Keratinocyte (primary cell): ENCODE results near the gene GET3. TPM values are rescaled to one million over a fixed set of nuclear protein-coding genes. Genes with fewer than 3 reads are reported as not detected.
A peak's percentile ranks its signal among the peaks of the same experiment; 100 is the strongest.

ENCODE experiments used
- DNase-seq: peaks from one replicate; pipeline ENCODE4 v3.0.0-alpha.2; 2011; ENCODE audit warnings: low read depth, missing footprints, low spot score
- FAIRE-seq: peaks from 2 replicates; lab custom pipeline; 2011; peaks lifted over from hg19 to GRCh38; lab: Jason Lieb, UNC
- H2AFZ ChIP-seq: 2 replicates; pipeline ENCODE4 v1.6.0; 2012; ENCODE audit warnings: low read length, control low read depth, inconsistent platforms; ENCODE audit not compliant: control insufficient read depth
- H3K27ac ChIP-seq: 2 replicates; pipeline ENCODE4 v1.5.1; 2011; ENCODE audit warnings: low read length; ENCODE audit not compliant: control insufficient read depth, insufficient read depth
- H3K27me3 ChIP-seq: 3 replicates; pipeline ENCODE4 v1.6.0; 2011; ENCODE audit warnings: low read length; ENCODE audit not compliant: control insufficient read depth, insufficient read depth; ENCODE audit errors: extremely low read depth
- H3K36me3 ChIP-seq, 2 experiments: 2 replicates in 1 of 2; 3 replicates in 1 of 2; pipeline ENCODE4 v1.5.1; 2011; ENCODE audit warnings: low read length in 2 of 2, mild to moderate bottlenecking in 1 of 2; ENCODE audit not compliant: control insufficient read depth in 2 of 2, insufficient read depth in 2 of 2; ENCODE audit errors: extremely low read depth in 1 of 2
- H3K4me1 ChIP-seq: 3 replicates; pipeline ENCODE4 v1.5.1; 2011; ENCODE audit warnings: low read length; ENCODE audit not compliant: control insufficient read depth, insufficient read depth; ENCODE audit errors: extremely low read depth
- H3K4me2 ChIP-seq: 3 replicates; pipeline ENCODE4 v1.6.0; 2011; ENCODE audit warnings: low read depth, low read length; ENCODE audit not compliant: control insufficient read depth, insufficient read depth; ENCODE audit errors: extremely low read depth
- H3K4me3 ChIP-seq, 3 experiments: fragments of 200-600 bp in 1 of 3; sonication (generic) in 1 of 3; 2 replicates in 2 of 3; 3 replicates in 1 of 3; pipeline ENCODE4 v1.5.1; 2011 to 2016; ENCODE audit warnings: low read length in 3 of 3, mild to moderate bottlenecking in 3 of 3, control low read depth in 2 of 3, inconsistent platforms in 1 of 3, low read depth in 1 of 3, mixed read lengths in 1 of 3, mixed run types in 1 of 3, moderate library complexity in 1 of 3; ENCODE audit not compliant: control insufficient read depth in 2 of 3, insufficient read depth in 2 of 3; ENCODE audit errors: extremely low read depth in 1 of 3
- H3K79me2 ChIP-seq: 2 replicates; pipeline ENCODE4 v1.6.0; 2012; ENCODE audit warnings: low read length; ENCODE audit not compliant: control insufficient read depth, insufficient read depth
- H3K9ac ChIP-seq: 3 replicates; pipeline ENCODE4 v1.6.0; 2011; ENCODE audit warnings: low read length; ENCODE audit not compliant: control insufficient read depth, insufficient read depth; ENCODE audit errors: extremely low read depth
- H3K9me1 ChIP-seq: 3 replicates; pipeline ENCODE4 v1.6.0; 2011; ENCODE audit warnings: low read length; ENCODE audit not compliant: control insufficient read depth, insufficient read depth; ENCODE audit errors: extremely low read depth
- H3K9me3 ChIP-seq: 2 replicates; pipeline ENCODE4 v1.5.1; 2012; ENCODE audit warnings: low read depth, low read length; ENCODE audit not compliant: control insufficient read depth
- H4K20me1 ChIP-seq: 3 replicates; pipeline ENCODE4 v1.6.0; 2011; ENCODE audit warnings: low read length; ENCODE audit not compliant: control insufficient read depth, insufficient read depth; ENCODE audit errors: extremely low read depth
- EZH2 ChIP-seq: IDR thresholded peaks from one replicate; pipeline ENCODE4 v1.6.1; 2012; ENCODE audit warnings: inconsistent platforms, mild to moderate bottlenecking, low read length, moderate library complexity
- dilution Hi-C: fragments of 300-500 bp; cut with MboI; formaldehyde crosslinking; loops from one replicate; pipeline ENCODE4 v1.7.0; 2020; ENCODE audit warnings: low sequenced_read_pairs; ENCODE audit not compliant: extremely low pct_ligation_motif_present
- polyA plus RNA-seq, 5 experiments: library from polyadenylated mRNA; depleted of rRNA in 3 of 5; stranded (reverse) in 3 of 5; stranded (forward) in 1 of 5; unstranded in 1 of 5; fragments of >200 nt; gene quantifications; 1 replicate in 1 of 5; 2 replicates in 3 of 5; 3 replicates in 1 of 5; pipeline versions ENCODE4 v1.2.1 to v1.2.3, GENCODE V29; 2011 to 2012; ENCODE audit warnings: missing spikeins in 2 of 5, low read depth in 1 of 5, low replicate concordance in 1 of 5
- TF ChIP-seq, protein P1 (sequence below), 3 experiments: IDR thresholded peaks in 1 of 3; conservative IDR thresholded peaks in 1 of 3; optimal IDR thresholded peaks in 1 of 3; 2 replicates in 2 of 3; 3 replicates in 1 of 3; pipeline versions ENCODE3 to v1.5.1; 2011; ENCODE audit warnings: low read length in 3 of 3, mild to moderate bottlenecking in 3 of 3, moderate library complexity in 2 of 3, control low read depth in 1 of 3, inconsistent platforms in 1 of 3; ENCODE audit not compliant: insufficient read depth in 2 of 3; ENCODE audit errors: extremely low read depth in 1 of 3

The GET3 gene
- polyA plus RNA-seq, 1 donor (not counting 4 experiments of a cell fraction or from before 2014, with no cell fraction given): 104 TPM

- peaks cover 63% of the 10 kb centered on the region for H3K79me2 ChIP-seq
- H3K27ac ChIP-seq: peak overlapping the region; percentile 93
- H2AFZ ChIP-seq: peak overlapping the region; percentile 40
- no peaks in the 10 kb centered on the region for H3K9me3 ChIP-seq
- no peak for TF ChIP-seq EZH2
- TF ChIP-seq, protein P1, sequence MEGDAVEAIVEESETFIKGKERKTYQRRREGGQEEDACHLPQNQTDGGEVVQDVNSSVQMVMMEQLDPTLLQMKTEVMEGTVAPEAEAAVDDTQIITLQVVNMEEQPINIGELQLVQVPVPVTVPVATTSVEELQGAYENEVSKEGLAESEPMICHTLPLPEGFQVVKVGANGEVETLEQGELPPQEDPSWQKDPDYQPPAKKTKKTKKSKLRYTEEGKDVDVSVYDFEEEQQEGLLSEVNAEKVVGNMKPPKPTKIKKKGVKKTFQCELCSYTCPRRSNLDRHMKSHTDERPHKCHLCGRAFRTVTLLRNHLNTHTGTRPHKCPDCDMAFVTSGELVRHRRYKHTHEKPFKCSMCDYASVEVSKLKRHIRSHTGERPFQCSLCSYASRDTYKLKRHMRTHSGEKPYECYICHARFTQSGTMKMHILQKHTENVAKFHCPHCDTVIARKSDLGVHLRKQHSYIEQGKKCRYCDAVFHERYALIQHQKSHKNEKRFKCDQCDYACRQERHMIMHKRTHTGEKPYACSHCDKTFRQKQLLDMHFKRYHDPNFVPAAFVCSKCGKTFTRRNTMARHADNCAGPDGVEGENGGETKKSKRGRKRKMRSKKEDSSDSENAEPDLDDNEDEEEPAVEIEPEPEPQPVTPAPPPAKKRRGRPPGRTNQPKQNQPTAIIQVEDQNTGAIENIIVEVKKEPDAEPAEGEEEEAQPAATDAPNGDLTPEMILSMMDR (optimal IDR thresholded peaks at IDR 0.05 in 1 of 3, IDR thresholded peaks at IDR 0.05 in 1 of 3, conservative IDR thresholded peaks at IDR 0.05 in 1 of 3; ENCODE audit: extremely low read depth in 1 of 3, insufficient read depth in 2 of 3, low read length in 3 of 3): no peak
- H3K4me3 ChIP-seq: peak overlapping the region; percentile 77 to 92 (median 90)
- peak overlapping the region; percentile 97 for H3K4me2 ChIP-seq
- H3K4me1 ChIP-seq: peaks cover 23% of the 10 kb centered on the region
- H3K9ac ChIP-seq: peak overlapping the region; percentile 90
- peaks cover 9% of the 10 kb centered on the region for H4K20me1 ChIP-seq
- FAIRE-seq (no peak), DNase-seq (no peak)
- dilution Hi-C loops: no loop called here
- peaks cover 11 to 17% of the 10 kb centered on the region in 2 experiments for H3K36me3 ChIP-seq
- H3K27me3 ChIP-seq: no peaks in the 10 kb centered on the region
- H3K9me1 ChIP-seq: no peaks in the 10 kb centered on the region
Measured at GRCh38 chr19:12721656-12722565, 15.4 kb upstream of the GET3 start.

DNA sequence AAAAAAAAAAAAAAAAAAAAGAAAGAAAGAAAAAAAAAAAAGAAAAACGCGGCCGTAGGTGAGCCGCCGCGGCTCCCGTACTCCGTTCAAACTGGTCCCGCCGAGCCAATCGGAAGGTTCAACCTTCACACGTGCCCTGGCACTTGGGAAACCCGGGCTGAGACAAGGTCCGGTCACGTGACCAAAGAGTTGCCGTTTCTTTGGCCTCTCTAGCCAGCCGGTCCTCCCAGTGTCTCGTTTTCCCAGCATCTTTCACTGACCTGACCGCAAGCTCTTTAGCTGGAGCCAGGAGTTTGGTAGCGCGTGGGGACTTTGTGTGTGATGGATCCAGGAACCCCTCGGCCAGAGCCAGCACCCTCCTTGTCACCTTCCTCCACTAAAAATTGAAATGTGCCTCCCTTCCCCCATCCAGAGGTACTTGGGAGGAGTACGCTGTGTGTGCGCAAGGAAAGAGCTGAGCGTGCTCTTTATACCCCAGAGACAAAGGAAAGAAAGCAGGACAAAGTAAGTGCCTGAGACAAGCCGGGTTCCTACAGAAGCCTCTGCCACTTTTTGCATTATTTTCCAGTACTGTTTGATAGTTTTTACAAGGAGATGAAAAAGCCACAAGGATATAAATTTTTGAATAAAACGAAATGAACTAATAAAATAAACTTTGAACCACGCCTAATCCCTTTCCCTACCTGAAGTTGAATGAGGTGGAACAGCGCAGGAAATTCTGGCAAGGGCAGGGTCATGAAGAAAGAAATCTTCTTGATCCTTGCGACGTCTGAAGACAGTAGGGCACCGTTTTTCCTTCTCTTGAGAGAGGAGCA, 14.5 kb upstream of the GET3 start:
- FAIRE-seq: peak; percentile 89
- Histone ChIP-seq H3K4me1 (peaks cover 24% of the 10 kb centered on the region), H3K36me3 (peaks cover 5 to 11% of the 10 kb centered on the region in 2 experiments), H3K4me2 (peak overlapping the region; percentile 84), H3K4me3 (peak overlapping the region; percentile 77 to 92 (median 90)), H3K9me1 (no peaks in the 10 kb centered on the region), H3K9ac (peak overlapping the region; percentile 90), H4K20me1 (peaks cover 6% of the 10 kb centered on the region), H3K9me3 (no peaks in the 10 kb centered on the region), H3K27ac (peak overlapping the region; percentile 93), H3K79me2 (peaks cover 55% of the 10 kb centered on the region), H2AFZ (peak overlapping the region; percentile 34), H3K27me3 (no peaks in the 10 kb centered on the region)
- dilution Hi-C loops: no loop called here
- DNase-seq: peak; percentile 88
- no peak for TF ChIP-seq EZH2
- TF ChIP-seq, protein P1 (optimal IDR thresholded peaks at IDR 0.05 in 1 of 3, IDR thresholded peaks at IDR 0.05 in 1 of 3, conservative IDR thresholded peaks at IDR 0.05 in 1 of 3; ENCODE audit: extremely low read depth in 1 of 3, insufficient read depth in 2 of 3, low read length in 3 of 3): no peak
